Ovary (tissue), 3 donors: ENCODE data around the gene SYT14.

ENCODE experiments used
- CTCF ChIP-seq, 3 donors: fragments of 450-650 bp in 2 of 3; fragments of 200-600 bp in 1 of 3; IDR thresholded peaks; one replicate each; pipeline versions ENCODE4 v1.5.1 to v1.8.0; 2016 to 2022; ENCODE audit warnings: antibody characterized with exemption in 3 of 3, mild to moderate bottlenecking in 1 of 3
- EP300 ChIP-seq: sonication (generic); formaldehyde crosslinking; IDR thresholded peaks from one replicate; pipeline ENCODE4 v1.6.1; 2017; ENCODE audit warnings: antibody characterized with exemption
- POLR2A ChIP-seq: fragments of 450-650 bp; IDR thresholded peaks from one replicate; pipeline ENCODE4 v1.6.1; 2017; ENCODE audit warnings: antibody characterized with exemption, mild to moderate bottlenecking, moderate library complexity
- donor health status: DM: no; HTN: no; CAD: no.

DNA sequence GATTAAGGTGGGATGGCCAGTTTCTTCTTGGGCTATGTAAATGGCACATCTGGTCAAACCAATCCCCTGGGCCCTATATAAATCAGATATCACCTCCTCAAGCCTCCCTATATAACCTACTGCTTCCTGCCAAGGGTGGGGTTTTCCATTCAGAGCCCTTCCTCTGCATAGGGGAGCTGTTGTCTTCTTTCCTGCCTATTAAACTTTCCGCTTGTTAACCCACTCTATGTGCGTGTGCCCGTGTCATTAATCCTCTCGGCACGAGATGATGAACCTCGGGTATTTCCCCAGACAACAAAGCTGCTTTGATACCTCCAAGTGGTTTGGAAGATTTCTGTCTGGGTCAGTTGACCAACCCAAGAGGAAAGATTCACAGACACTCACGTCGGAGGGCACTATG is 275.3 kb downstream of the SYT14 start:
- TF ChIP-seq CTCF (IDR thresholded peaks at IDR 0.05) (no peak), POLR2A (no peak), EP300 (no peak)
